Ecto neural progenitor cell (in vitro differentiated cells): ENCODE measurements around the gene PCDHA10.
A peak's percentile ranks its signal among the peaks of the same experiment; 100 is the strongest.

Source experiments
- DNase-seq: peaks from one replicate; pipeline ENCODE4 v3.0.0-alpha.2; 2018; ENCODE audit warnings: low spot score

The PCDHA10 gene

DNA sequence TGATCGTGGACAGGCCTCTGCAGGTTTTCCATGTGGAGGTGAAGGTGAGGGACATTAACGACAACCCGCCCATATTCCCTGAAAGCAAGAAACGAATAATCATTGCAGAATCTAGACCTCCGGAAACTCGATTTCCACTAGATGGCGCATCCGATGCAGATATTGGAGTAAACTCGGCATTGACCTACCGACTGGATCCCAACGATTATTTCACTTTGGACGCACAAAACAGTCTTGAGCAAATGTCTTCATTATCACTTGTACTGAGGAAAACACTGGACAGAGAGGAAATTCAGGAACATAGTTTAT is 26.8 kb downstream of the PCDHA10 start:
- peak; percentile 51 for DNase-seq

DNA sequence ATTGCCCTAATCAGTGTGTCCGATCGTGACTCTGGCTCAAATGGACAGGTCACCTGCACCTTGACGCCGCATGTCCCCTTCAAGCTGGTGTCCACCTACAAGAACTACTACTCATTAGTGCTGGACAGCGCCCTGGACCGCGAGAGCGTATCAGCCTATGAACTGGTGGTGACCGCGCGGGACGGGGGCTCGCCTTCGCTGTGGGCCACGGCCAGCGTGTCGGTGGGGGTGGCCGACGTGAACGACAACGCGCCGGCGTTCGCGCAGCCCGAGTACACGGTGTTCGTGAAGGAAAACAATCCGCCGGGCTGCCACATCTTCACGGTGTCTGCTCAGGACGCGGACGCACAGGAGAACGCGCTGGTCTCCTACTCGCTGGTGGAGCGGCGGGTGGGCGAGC is 27.7 kb downstream of the PCDHA10 start:
- no peak for DNase-seq

DNA sequence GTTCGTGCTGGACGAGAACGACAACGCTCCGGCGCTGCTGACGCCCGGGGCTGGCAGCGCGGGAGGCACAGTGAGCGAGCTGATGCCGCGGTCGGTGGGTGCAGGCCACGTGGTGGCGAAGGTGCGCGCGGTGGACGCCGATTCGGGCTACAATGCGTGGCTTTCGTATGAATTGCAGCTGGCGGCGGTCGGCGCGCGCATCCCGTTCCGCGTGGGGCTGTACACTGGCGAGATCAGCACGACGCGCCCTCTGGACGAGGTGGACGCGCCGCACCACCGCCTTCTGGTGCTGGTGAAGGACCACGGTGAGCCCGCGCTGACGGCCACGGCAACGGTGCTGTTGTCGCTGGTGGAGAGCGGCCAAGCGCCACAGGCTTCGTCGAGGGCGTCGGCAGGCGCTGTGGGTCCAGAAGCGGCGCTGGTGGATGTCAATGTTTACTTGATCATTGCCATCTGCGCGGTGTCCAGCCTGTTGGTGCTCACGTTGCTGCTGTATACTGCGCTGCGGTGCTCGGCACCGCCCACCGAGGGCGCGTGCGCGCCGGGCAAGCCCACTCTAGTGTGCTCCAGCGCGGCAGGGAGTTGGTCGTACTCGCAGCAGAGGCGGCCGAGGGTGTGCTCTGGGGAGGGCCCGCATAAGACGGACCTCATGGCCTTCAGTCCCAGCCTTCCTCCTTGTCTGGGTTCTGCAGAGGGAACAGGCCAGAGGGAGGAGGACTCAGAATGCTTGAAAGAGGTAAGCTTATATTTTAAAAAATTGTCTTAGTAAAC is 28.4 kb downstream of the PCDHA10 start:
- no peak for DNase-seq

DNA sequence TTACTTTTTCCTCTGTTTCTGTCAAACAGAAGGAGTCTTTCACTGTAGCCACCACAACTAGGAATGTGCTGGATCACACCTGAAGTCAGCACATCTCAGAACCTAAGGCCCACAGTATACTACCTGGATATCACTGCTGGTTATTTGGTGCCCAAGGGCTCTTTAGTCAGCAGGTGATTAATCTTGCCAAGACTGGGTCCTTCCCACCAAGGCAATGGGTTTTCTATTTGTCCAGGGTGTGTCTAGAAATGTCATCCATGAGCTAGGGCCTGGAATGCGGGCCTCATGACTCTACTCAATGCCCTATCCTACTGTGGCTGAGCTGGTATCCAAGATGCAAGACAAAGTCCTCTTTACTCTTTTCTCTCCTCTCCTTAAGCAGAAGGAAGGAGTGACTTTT is 60.6 kb downstream of the PCDHA10 start:
- no peak for DNase-seq
